Adipocyte (in vitro differentiated cells): ENCODE data around the gene NFYA.

ENCODE experiments used
- DNase-seq: peaks from one replicate; pipeline ENCODE4 v3.0.0-alpha.2; 2015; ENCODE audit warnings: low read depth
- H3K27me3 ChIP-seq: replicated peaks from 2 replicates; pipeline ENCODE4 v1.7.0; 2013; ENCODE audit warnings: mild to moderate bottlenecking, low read length, moderate library complexity; ENCODE audit not compliant: control insufficient read depth, insufficient read depth
- H3K36me3 ChIP-seq: 2 replicates; pipeline ENCODE4 v1.7.0; 2013; ENCODE audit warnings: low read length, mild to moderate bottlenecking, moderate library complexity; ENCODE audit not compliant: control insufficient read depth, insufficient read depth, severe bottlenecking
- H3K4me1 ChIP-seq: 2 replicates; pipeline ENCODE4 v1.7.0; 2013; ENCODE audit warnings: mild to moderate bottlenecking, low read length, moderate library complexity; ENCODE audit not compliant: control insufficient read depth, insufficient read depth
- H3K4me3 ChIP-seq: 2 replicates; pipeline ENCODE4 v1.7.0; 2013; ENCODE audit warnings: mild to moderate bottlenecking, low read length, moderate library complexity
- H3K9ac ChIP-seq: 2 replicates; pipeline ENCODE4 v1.7.0; 2013; ENCODE audit warnings: mild to moderate bottlenecking, low read length, moderate library complexity
- H3K9me3 ChIP-seq: 2 replicates; pipeline ENCODE4 v1.7.0; 2013; ENCODE audit warnings: mild to moderate bottlenecking, low read length, moderate library complexity; ENCODE audit not compliant: control insufficient read depth

The NFYA gene

GRCh38 chr6:41072836-41073202, at the start of gene NFYA:
NFYA (plus strand) TSS chr6:41072974; CDS start chr6:41079090, 6,116 bp downstream.
- no peak for DNase-seq
- H3K4me3 ChIP-seq: peak within 1 kb of the TSS; percentile 90
- H3K36me3 ChIP-seq: no peaks in the 10 kb centered on the region
- peak within 1 kb of the TSS; percentile 99 for H3K9ac ChIP-seq
- no peaks in the 10 kb centered on the region for H3K9me3 ChIP-seq
- peaks cover 32% of the 10 kb centered on the region for H3K4me1 ChIP-seq
- H3K27me3 ChIP-seq: no peaks in the 10 kb centered on the region

- no peaks in the 10 kb centered on the region for H3K36me3 ChIP-seq
- no peak overlapping the region for H3K9ac ChIP-seq
- H3K9me3 ChIP-seq: peaks cover 11% of the 10 kb centered on the region
- no peaks in the 10 kb centered on the region for H3K27me3 ChIP-seq
- peaks cover under 1% of the 10 kb centered on the region for H3K4me1 ChIP-seq
- H3K4me3 ChIP-seq: no peak overlapping the region
- DNase-seq: no peak
Measured at GRCh38 chr6:41023114-41023513, 49.7 kb upstream of the NFYA start.

- DNase-seq: no peak
- Histone ChIP-seq H3K4me1 (peaks cover 5% of the 10 kb centered on the region), H3K27me3 (peaks cover 21% of the 10 kb centered on the region), H3K9ac (no peak overlapping the region), H3K4me3 (no peak overlapping the region), H3K36me3 (no peaks in the 10 kb centered on the region), H3K9me3 (no peaks in the 10 kb centered on the region)
Measured at GRCh38 chr6:41025966-41026530, 46.7 kb upstream of the NFYA start.

GRCh38 chr6:41027241-41027640, 45.5 kb upstream of the NFYA start:
- Histone ChIP-seq H3K9ac (no peak overlapping the region), H3K4me1 (peaks cover 5% of the 10 kb centered on the region), H3K4me3 (no peak overlapping the region), H3K36me3 (no peaks in the 10 kb centered on the region), H3K9me3 (no peaks in the 10 kb centered on the region), H3K27me3 (peaks cover 31% of the 10 kb centered on the region)
- DNase-seq: no peak

GRCh38 chr6:41027799-41028560, 44.8 kb upstream of the NFYA start:
- DNase-seq: peak; percentile 90
- Histone ChIP-seq H3K4me3 (peak overlapping the region; percentile 75), H3K27me3 (peaks cover 31% of the 10 kb centered on the region), H3K9me3 (no peaks in the 10 kb centered on the region), H3K9ac (peak overlapping the region; percentile 77), H3K36me3 (no peaks in the 10 kb centered on the region), H3K4me1 (peaks cover 5% of the 10 kb centered on the region)

GRCh38 chr6:41028561-41029412, 44.0 kb upstream of the NFYA start:
- H3K9me3 ChIP-seq: no peaks in the 10 kb centered on the region
- H3K27me3 ChIP-seq: peaks cover 31% of the 10 kb centered on the region
- DNase-seq: no peak
- peak overlapping the region; percentile 77 for H3K9ac ChIP-seq
- peaks cover 5% of the 10 kb centered on the region for H3K4me1 ChIP-seq
- H3K36me3 ChIP-seq: no peaks in the 10 kb centered on the region
- peak overlapping the region; percentile 75 for H3K4me3 ChIP-seq

- Histone ChIP-seq H3K27me3 (peaks cover 34% of the 10 kb centered on the region), H3K4me3 (no peak overlapping the region), H3K4me1 (peaks cover 7% of the 10 kb centered on the region), H3K36me3 (no peaks in the 10 kb centered on the region), H3K9me3 (no peaks in the 10 kb centered on the region), H3K9ac (no peak overlapping the region)
- DNase-seq: no peak
Measured at GRCh38 chr6:41032830-41033229, 39.9 kb upstream of the NFYA start.

- Histone ChIP-seq H3K9me3 (no peaks in the 10 kb centered on the region), H3K36me3 (no peaks in the 10 kb centered on the region), H3K27me3 (peaks cover 35% of the 10 kb centered on the region), H3K4me3 (no peak overlapping the region), H3K4me1 (peaks cover 2% of the 10 kb centered on the region), H3K9ac (no peak overlapping the region)
- DNase-seq: no peak
Measured at GRCh38 chr6:41033776-41034175, 39.0 kb upstream of the NFYA start.

GRCh38 chr6:41036186-41036585, 36.6 kb upstream of the NFYA start:
- Histone ChIP-seq H3K9ac (no peak overlapping the region), H3K36me3 (no peaks in the 10 kb centered on the region), H3K9me3 (no peaks in the 10 kb centered on the region), H3K27me3 (peaks cover 29% of the 10 kb centered on the region), H3K4me3 (no peak overlapping the region), H3K4me1 (peaks cover 2% of the 10 kb centered on the region)
- no peak for DNase-seq

- Histone ChIP-seq H3K9ac (no peak overlapping the region), H3K36me3 (no peaks in the 10 kb centered on the region), H3K4me1 (peaks cover 2% of the 10 kb centered on the region), H3K9me3 (no peaks in the 10 kb centered on the region), H3K27me3 (peaks cover 24% of the 10 kb centered on the region), H3K4me3 (no peak overlapping the region)
- DNase-seq: no peak
Measured at GRCh38 chr6:41036601-41037000, 36.2 kb upstream of the NFYA start.
